ENCODE results near the gene ABI2.

- TF ChIP-seq EZH2phosphoT487 (IDR thresholded peaks at IDR 0.05; ENCODE audit: borderline replicate concordance), result no peak
- TF ChIP-seq, protein P1, sequence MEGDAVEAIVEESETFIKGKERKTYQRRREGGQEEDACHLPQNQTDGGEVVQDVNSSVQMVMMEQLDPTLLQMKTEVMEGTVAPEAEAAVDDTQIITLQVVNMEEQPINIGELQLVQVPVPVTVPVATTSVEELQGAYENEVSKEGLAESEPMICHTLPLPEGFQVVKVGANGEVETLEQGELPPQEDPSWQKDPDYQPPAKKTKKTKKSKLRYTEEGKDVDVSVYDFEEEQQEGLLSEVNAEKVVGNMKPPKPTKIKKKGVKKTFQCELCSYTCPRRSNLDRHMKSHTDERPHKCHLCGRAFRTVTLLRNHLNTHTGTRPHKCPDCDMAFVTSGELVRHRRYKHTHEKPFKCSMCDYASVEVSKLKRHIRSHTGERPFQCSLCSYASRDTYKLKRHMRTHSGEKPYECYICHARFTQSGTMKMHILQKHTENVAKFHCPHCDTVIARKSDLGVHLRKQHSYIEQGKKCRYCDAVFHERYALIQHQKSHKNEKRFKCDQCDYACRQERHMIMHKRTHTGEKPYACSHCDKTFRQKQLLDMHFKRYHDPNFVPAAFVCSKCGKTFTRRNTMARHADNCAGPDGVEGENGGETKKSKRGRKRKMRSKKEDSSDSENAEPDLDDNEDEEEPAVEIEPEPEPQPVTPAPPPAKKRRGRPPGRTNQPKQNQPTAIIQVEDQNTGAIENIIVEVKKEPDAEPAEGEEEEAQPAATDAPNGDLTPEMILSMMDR (conservative IDR thresholded peaks at IDR 0.05; ENCODE audit: low read length), result no peak
Measured at GRCh38 chr2:203327582-203327900, 653 bp upstream of the ABI2 start.

Measured in Loucy (cell line).